OCI-LY7 (cell line): ENCODE results near the gene ZNF22. TPM values are rescaled to one million over a fixed set of nuclear protein-coding genes. Genes with fewer than 3 reads are reported as not detected.
A peak's percentile ranks its signal among the peaks of the same experiment; 100 is the strongest.

Experiments
- BruUV-seq: library from RNA; stranded (reverse); fragments of 400-500 nt; replicated peaks from 2 replicates; lab custom pipeline; 2021; lab: Mats Ljungman, UMichigan
- CTCF ChIA-PET: fragments of 300-600 bp; sonication (Branson Sonifier 250); formaldehyde crosslinking; loops from one replicate; lab custom pipeline; 2022; ENCODE audit warnings: antibody characterized with exemption; ENCODE audit not compliant: unreplicated experiment; lab: Charles Lee
- POLR2A ChIA-PET: fragments of 300-600 bp; sonication (Branson Sonifier 250); formaldehyde crosslinking; loops from one replicate; lab custom pipeline; 2022; ENCODE audit warnings: antibody characterized with exemption; lab: Charles Lee
- DNase-seq: peaks from one replicate; pipeline ENCODE4 v3.0.0-alpha.2; 2015; ENCODE audit warnings: low spot score
- H2AFZ ChIP-seq: fragments of 200-600 bp; sonication (generic), shearing (Covaris generic); 2 replicates; pipeline ENCODE4 v1.6.1; 2014; ENCODE audit warnings: mild to moderate bottlenecking, antibody characterized with exemption, low read length, moderate library complexity
- H3K27ac ChIP-seq: fragments of 200-600 bp; sonication (generic); 2 replicates; pipeline ENCODE4 v1.5.1; 2014; ENCODE audit warnings: mixed run types, low read depth, mild to moderate bottlenecking, moderate library complexity, low read length, inconsistent platforms; ENCODE audit not compliant: poor library complexity, severe bottlenecking
- H3K36me3 ChIP-seq: fragments of 200-600 bp; sonication (generic); 2 replicates; pipeline ENCODE4 v1.6.1; 2014; ENCODE audit warnings: mild to moderate bottlenecking, antibody characterized with exemption, low read length, moderate library complexity, mixed read lengths; ENCODE audit not compliant: insufficient read depth
- H3K4me1 ChIP-seq: fragments of 200-600 bp; sonication (generic); 2 replicates; pipeline ENCODE4 v1.5.1; 2014; ENCODE audit warnings: mild to moderate bottlenecking, low read length; ENCODE audit not compliant: insufficient read depth, poor library complexity, severe bottlenecking
- H3K4me2 ChIP-seq: fragments of 200-600 bp; sonication (generic); 2 replicates; pipeline ENCODE4 v1.6.1; 2014; ENCODE audit warnings: mild to moderate bottlenecking, low read length
- H3K4me3 ChIP-seq: fragments of 200-600 bp; sonication (generic); 2 replicates; pipeline ENCODE4 v1.5.1; 2014; ENCODE audit warnings: mild to moderate bottlenecking, low read depth, low read length; ENCODE audit not compliant: poor library complexity, severe bottlenecking
- H3K79me2 ChIP-seq: fragments of 200-600 bp; sonication (generic); 2 replicates; pipeline ENCODE4 v1.6.1; 2016; ENCODE audit warnings: low read depth, mild to moderate bottlenecking, low read length, moderate library complexity, mixed read lengths; ENCODE audit not compliant: insufficient read depth
- H3K9me2 ChIP-seq: fragments of 200-600 bp; sonication (generic); 2 replicates; pipeline ENCODE4 v1.6.1; 2016; ENCODE audit warnings: mild to moderate bottlenecking, low read length, mixed read lengths; ENCODE audit not compliant: insufficient read depth
- H3K9me3 ChIP-seq: fragments of 200-600 bp; sonication (generic); 2 replicates; pipeline ENCODE4 v1.6.1; 2014; ENCODE audit warnings: mild to moderate bottlenecking, mixed run types, low read length, mixed read lengths
- H4K20me1 ChIP-seq: fragments of 200-600 bp; sonication (generic); 2 replicates; pipeline ENCODE4 v1.6.1; 2014; ENCODE audit warnings: mild to moderate bottlenecking, antibody characterized with exemption, low read length, moderate library complexity, mixed read lengths; ENCODE audit not compliant: insufficient read depth
- EZH2phosphoT487 ChIP-seq: fragments of 200-600 bp; sonication (generic); IDR thresholded peaks from 2 replicates; pipeline ENCODE4 v1.6.1; 2018; ENCODE audit warnings: low read depth, borderline replicate concordance, mild to moderate bottlenecking, mixed run types, antibody characterized with exemption, low read length, moderate library complexity, mixed read lengths
- intact Hi-C: fragments of 100-400 bp; cut with micrococcal nuclease; formaldehyde crosslinking; loops from one replicate; pipeline ENCODE4 v1.10.0; 2022; ENCODE audit not compliant: unreplicated experiment
- total RNA-seq, 2 experiments: library from RNA; depleted of rRNA in 1 of 2; stranded (reverse); fragments of >200 nt in 1 of 2; shearing (Covaris generic) in 1 of 2; gene quantifications; 2 replicates each; pipeline ENCODE4 v1.2.3, GENCODE V29; 2014 to 2022
- TF ChIP-seq, protein P1 (sequence below): fragments of 200-600 bp; sonication (generic); conservative IDR thresholded peaks from 2 replicates; pipeline ENCODE4 v1.5.1; 2014; ENCODE audit warnings: mild to moderate bottlenecking, antibody characterized with exemption, low read length, moderate library complexity, mixed read lengths

Gene ZNF22
- total RNA-seq, 2 experiments from 2014 or later: 33.3 to 46.6 TPM

DNA sequence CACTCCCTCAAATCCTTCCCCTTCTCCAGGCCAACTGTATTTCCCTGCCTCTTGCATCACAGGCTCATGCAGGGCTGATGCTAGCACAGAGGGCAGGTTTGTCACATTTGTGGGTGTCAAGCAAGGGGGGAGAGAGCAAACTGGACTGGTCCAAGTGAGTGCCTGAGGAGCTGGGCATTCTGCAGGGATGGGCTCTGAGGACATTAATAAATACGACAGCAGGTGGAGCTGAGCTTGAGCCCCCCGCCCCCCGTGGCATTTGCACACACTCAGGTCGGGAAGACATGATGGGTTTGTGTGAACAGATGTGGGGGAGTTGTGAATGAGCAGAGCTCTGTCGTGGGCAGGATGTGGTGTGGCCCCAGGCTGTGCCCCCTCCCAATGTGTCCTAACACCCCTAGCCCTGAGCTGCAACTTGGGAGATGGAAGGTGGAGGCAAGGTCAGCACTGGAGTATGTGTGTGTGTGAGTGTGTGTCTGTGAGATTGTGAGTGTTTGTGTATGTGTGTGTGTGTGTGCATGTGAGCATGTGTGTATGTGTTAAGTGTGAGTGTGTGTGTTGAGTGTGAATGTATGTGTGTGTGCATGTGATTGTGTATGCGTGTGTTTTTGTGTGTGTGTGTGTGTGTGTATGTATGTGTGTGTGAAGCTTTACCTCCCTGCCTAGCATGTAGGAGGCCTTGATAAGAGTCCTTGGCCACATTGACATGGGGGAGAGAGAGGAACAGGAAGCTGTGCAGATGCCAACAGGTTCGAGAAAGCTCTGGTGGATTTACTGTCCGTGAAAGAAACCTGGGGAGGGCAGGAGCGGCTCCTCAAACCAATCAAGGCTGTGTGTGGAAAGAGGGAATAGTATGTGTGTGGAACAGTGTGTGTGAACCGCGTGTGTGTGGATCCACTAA is 32.0 kb upstream of the ZNF22 start:
- Histone ChIP-seq H3K4me3 (no peak overlapping the region), H3K9me3 (no peaks in the 10 kb centered on the region), H4K20me1 (no peaks in the 10 kb centered on the region), H3K79me2 (no peaks in the 10 kb centered on the region), H3K36me3 (no peaks in the 10 kb centered on the region), H3K9me2 (no peaks in the 10 kb centered on the region), H3K4me1 (peaks cover 59% of the 10 kb centered on the region), H2AFZ (peak overlapping the region; percentile 70; the same call in 1 of the 2 replicates), H3K27ac (no peak overlapping the region), H3K4me2 (peak overlapping the region; percentile 33)
- no peak for DNase-seq
- TF ChIP-seq EZH2phosphoT487: no peak
- TF ChIP-seq, protein P1, sequence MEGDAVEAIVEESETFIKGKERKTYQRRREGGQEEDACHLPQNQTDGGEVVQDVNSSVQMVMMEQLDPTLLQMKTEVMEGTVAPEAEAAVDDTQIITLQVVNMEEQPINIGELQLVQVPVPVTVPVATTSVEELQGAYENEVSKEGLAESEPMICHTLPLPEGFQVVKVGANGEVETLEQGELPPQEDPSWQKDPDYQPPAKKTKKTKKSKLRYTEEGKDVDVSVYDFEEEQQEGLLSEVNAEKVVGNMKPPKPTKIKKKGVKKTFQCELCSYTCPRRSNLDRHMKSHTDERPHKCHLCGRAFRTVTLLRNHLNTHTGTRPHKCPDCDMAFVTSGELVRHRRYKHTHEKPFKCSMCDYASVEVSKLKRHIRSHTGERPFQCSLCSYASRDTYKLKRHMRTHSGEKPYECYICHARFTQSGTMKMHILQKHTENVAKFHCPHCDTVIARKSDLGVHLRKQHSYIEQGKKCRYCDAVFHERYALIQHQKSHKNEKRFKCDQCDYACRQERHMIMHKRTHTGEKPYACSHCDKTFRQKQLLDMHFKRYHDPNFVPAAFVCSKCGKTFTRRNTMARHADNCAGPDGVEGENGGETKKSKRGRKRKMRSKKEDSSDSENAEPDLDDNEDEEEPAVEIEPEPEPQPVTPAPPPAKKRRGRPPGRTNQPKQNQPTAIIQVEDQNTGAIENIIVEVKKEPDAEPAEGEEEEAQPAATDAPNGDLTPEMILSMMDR: no peak
- no TSS peak for BruUV-seq
- POLR2A ChIA-PET: no interaction called here
- CTCF ChIA-PET: no interaction called here
- intact Hi-C loops: no loop called here

DNA sequence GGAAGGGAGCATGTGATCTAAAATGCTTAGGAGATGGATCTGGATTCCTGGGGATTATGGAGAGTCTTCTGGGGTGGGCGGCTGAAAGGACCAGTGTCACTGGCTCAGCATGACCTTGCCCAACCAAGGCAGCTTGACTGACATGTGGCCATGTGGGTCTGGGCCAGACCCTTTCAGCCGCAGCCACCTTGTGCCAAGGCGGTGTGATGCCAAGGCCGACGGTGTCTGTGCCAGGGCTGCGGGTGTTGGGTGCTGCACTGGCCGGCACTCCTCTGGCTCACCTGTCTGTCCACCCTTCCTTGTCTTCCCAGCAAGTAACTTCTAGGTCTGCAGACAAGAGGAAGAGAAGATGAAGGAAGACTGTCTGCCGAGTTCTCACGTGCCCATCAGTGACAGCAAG is 30.9 kb upstream of the ZNF22 start:
- no peak overlapping the region for H3K27ac ChIP-seq
- ChIA-PET POLR2A (no interaction called here), CTCF (no interaction called here)
- no peaks in the 10 kb centered on the region for H4K20me1 ChIP-seq
- H3K36me3 ChIP-seq: no peaks in the 10 kb centered on the region
- H3K79me2 ChIP-seq: no peaks in the 10 kb centered on the region
- H3K4me1 ChIP-seq: peaks cover 58% of the 10 kb centered on the region
- H2AFZ ChIP-seq: no peak overlapping the region
- BruUV-seq: no TSS peak
- H3K4me3 ChIP-seq: no peak overlapping the region
- DNase-seq: no peak
- no peak for TF ChIP-seq EZH2phosphoT487
- TF ChIP-seq, protein P1: no peak
- H3K4me2 ChIP-seq: no peak overlapping the region
- H3K9me3 ChIP-seq: no peaks in the 10 kb centered on the region
- intact Hi-C loops: no loop called here
- H3K9me2 ChIP-seq: no peaks in the 10 kb centered on the region

DNA sequence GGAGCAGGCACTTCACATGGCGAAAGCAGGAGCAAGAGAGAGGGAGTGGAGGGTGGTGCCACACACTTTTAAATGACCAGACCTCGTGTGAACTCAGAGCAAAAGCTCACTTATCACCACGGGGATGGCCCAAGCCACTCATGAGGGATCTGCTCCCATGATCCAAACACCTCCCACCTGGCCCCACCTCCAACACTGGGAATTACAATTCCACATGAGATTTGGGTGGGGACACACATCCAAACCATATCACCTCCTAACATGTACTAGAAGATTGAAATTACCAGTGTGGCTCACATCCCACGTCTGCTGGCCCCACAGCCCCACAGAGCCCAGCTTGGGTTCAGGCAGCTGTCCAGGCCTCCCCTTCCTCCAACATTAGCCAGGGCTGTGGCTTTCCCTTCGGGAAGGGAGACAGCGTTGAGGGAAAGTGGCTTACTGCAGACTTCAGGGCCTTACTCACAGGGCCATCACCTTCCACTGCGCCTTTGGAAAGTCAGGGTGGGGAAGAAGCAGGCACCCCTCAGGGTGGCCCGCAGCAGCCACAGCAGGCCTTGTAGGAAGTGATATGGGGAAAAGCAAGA is 29.8 kb upstream of the ZNF22 start:
- no peaks in the 10 kb centered on the region for H3K9me3 ChIP-seq
- H3K4me3 ChIP-seq: no peak overlapping the region
- CTCF ChIA-PET: no interaction called here
- no peak for TF ChIP-seq EZH2phosphoT487
- TF ChIP-seq, protein P1: no peak
- H4K20me1 ChIP-seq: no peaks in the 10 kb centered on the region
- no peaks in the 10 kb centered on the region for H3K79me2 ChIP-seq
- no peak overlapping the region for H3K4me2 ChIP-seq
- no peaks in the 10 kb centered on the region for H3K9me2 ChIP-seq
- POLR2A ChIA-PET: no interaction called here
- no peak for DNase-seq
- peaks cover 48% of the 10 kb centered on the region for H3K4me1 ChIP-seq
- intact Hi-C loops: no loop called here
- H2AFZ ChIP-seq: no peak overlapping the region
- no peak overlapping the region for H3K27ac ChIP-seq
- BruUV-seq: no TSS peak
- no peaks in the 10 kb centered on the region for H3K36me3 ChIP-seq
